Suppressor macrophage treated with lipopolysaccharide for 1 hour (primary cell): ENCODE data around the gene PTPRC.

Experiments used
- DNase-seq, 3 donors: peaks; one replicate each; pipeline ENCODE4 v3.0.0-alpha.2; 2020 to 2022

PTPRC gene

DNA sequence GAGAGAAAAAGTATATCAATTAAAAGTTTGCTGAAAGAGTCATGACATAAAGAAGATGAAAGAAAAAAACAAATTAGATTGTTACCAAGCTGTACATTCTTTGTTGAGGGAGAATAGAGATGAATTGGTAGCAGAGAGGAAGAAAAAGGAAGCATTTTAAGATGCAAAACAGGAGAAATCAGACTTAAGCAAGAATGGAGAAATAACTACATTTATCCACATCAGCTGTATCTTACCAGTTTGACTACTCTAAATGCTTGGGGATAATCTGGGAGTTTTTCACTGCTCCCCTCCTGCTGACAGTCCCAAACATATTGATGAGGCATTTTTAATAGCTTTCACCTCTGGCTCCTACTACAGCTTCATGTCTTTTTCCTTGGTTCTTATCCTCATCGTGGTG is 16.8 kb upstream of the PTPRC start:
- DNase-seq: peak; percentile 48 to 72 (median 71)

- DNase-seq: no peak
These were observed 14.8 kb upstream of the PTPRC start for GRCh38 chr1:198623752-198624647.

DNA sequence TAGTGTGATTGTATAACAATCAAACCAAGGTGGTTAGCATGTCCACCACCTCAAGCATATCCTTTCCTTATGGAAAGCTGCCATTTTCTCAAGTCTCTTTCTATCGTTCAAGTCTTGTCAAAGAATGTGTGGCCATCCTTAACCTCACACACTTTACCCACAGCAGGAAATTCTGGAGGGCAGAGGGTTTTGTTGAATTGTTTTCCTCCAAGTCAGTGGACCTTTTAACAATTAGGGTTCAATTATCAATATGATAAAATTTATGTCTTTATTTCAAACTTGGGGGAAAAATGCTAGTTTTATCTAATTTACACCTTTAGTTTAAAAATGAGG is 14.2 kb upstream of the PTPRC start:
- DNase-seq: no peak

DNA sequence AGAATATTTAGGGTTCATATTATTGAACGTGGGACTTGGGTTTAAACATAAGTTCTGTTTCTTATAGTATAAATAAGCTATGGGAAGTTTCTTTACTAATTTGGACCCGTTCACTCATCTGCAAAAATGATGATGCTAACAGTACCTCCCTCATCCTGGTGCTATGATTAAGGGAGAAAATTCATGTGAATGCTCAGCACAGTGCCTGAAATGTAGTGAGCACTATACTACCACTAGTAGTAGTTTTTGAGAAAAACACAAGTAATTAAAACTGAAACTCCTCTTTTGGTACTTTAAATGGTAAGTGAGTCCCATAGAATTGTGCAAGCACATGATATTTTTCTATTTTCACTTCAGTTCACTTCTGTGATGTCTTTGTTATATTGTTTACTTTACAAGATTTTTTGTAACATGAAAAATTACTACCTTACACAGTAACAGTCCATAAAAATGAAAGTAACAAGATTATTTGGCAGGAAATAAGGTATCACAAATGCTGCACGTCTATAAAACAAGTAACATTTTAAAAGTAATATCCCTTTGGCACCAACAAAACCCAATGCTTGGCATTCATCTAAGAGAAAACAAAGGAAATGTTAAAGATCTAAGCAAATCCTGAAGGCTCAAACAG is 11.3 kb upstream of the PTPRC start:
- DNase-seq: no peak

- DNase-seq: no peak
These were observed 10.8 kb upstream of the PTPRC start for GRCh38 chr1:198628067-198628455.

GRCh38 chr1:198629610-198630009 is 9.2 kb upstream of the PTPRC start:
- DNase-seq: no peak

- DNase-seq: no peak
These were observed 8.0 kb upstream of the PTPRC start for GRCh38 chr1:198630863-198631262.

DNA sequence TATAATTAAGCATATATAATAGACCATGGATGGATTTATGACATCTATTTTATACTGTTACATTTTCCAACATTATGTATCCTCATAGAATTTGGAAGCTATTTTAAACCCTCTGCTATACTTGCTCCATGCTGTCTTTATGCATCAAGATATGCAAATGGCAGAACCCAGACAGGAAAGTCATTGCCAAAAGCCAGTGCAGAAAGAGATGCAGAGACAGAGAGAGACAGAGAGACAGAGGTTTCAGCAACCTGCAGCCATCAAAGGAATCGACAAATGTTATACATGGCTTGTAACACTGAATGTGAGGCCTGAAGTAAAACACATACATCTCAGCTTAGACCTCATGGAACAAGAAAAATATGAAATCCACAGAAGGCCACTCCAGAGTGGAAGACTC is 7.5 kb upstream of the PTPRC start:
- no peak for DNase-seq

DNA sequence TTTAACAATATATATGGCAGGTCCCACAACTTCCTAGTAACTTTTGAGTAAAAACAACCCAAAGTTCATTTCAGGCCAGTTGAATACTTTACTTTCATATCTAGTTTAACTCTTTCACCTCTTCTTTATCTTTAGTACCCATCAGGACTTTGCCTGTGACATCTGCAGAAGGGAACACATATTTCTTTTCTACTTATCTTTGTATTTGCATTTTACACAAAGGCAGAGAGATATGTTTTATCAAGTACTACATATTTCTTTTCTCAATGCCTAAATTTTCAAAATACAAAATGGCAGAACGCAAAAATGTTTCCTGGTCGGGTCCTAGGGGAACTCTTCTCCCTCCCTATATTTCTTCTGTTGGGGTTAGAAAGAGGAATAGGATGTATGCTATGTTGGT is 6.8 kb upstream of the PTPRC start:
- no peak for DNase-seq

DNA sequence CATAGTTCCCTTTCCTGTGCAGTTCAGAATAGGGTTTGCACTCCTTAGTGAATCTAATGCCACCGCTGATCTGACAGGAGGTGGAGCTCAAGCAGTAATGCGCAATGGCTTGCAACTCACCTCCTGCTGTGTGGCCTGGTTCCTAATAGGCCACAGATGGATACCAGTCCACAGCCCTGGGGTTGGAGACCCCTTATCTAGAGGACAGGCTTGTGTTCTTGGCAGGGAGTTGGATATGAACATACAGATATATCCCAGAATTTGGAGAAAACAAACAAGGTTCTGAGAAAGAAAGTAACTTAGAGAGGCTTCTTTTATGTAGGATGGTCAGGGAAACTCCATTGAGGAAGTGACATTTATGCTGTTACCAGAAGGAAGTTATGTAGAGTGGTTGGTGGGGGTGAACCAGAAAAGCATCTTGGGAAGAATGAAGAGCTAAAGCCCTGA is 5.1 kb upstream of the PTPRC start:
- peak; percentile 75 to 85 (median 84) for DNase-seq

DNA sequence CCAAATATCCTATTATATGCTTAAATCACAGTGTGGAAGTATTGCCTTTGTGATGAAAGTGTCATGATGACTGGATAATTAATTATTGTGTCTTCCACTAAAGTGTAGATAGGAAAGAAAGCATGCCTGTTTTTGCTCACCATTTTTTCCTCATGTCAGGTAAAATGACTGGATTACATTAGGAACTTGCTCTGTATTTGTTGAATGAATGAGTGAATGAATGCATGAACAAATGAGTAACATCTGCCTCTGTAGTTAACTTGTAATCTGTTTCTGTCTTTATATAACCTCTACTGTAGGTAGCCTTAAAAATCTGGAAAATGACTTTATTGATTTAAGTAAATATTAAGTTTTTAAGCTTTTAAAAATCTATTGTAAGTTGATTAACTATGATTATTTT is 2.9 kb upstream of the PTPRC start:
- no peak for DNase-seq

DNA sequence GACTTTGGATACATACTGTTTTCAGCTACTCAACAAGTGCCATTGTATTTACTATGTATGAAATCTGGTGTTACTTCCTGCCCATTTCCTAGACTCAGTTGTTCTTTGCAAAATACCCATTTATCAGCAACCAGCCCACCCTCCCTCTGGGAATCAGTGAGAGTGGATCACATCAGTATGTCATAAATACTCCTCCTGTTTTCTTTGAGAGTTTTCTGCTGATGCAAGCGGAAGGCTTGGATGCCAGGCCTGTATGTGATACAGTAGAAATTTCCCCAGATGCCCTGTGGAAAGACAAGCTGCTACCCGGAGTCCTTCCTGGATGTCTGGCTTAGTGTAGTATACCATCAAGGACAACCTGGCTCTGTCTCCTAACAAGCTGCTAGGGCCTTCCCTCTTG is 2.4 kb upstream of the PTPRC start:
- no peak for DNase-seq

DNA sequence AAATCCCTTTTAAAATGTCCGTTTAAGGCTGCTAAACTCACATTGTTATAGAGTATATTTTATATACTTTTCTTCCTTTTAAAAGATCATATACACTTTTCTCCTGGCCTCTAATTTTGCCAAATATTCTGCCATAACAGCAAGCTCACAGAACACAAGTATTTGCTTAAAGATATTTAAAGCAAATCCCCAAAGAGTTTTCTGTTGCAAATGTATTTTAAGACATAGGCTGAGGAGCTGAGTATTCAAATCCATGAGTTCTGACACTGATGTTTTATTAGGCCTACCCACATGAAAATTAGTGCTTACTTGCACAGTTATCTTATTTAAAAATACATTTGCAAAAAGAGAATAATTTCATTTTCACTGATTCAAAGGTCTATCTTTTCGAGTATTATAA is 1.7 kb upstream of the PTPRC start:
- DNase-seq: no peak

- no peak for DNase-seq
These were observed 863 bp upstream of the PTPRC start for GRCh38 chr1:198637916-198638437.

DNA sequence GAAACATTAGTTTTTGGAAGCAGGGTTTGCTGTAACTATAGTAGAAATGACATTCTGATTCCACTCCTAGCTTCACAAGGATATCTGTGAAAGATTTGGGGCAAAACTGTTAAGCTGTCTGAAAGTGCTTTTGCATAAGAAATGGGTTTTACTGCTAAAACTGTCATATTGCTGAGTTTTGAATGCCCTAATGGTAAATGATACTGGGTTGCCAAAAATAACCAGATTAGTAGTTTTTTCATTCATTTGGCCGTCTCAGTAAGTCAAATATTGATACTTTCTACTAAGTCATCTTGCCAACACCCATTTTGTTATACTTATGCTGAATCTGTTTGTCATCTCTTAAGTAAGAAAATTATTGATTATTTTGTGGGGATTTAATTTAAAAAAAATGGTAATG is 399 bp upstream of the PTPRC start:
- no peak for DNase-seq

DNA sequence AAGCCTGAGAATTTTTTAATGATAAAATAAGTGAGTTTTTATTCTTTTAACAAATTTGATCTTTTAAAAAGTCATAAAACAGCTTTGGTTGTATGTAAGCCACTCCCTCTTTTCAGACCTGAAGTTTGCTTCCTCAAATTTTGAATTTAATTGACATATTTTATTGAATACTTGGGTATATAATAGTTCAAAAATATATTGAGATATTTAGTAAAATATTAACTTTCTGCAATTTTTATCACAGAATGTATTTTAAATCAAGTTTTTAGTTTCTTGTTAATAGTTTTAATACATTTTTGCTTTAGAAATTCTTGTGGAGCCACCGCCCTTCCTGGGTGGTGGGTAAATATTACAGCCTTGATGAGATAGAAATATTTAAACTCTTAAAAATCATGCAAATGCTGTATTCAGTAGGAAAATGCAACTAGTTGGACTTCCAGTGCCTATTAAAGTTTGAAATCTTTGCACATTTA is 867 bp downstream of the PTPRC start:
- peak; percentile 31 to 55 (median 55) for DNase-seq

DNA sequence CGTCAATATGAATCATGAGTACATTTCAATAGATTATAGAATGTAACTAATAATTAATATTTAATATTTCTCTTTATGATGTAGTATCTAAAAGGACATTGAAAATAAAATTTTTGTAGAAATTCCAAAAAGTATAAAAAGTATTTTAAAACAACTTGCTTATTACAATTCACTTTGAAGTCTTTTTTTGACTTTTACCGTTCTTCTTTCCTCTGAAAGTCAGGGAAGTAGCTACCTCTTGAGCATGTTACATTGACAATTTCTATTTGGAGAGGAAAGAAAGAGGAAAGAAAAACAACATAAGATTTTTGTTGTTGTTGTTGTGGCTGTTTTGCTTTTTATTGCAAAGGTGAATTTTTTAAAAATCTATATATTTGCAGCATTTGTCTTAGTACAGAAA is 1.3 kb downstream of the PTPRC start:
- DNase-seq: peak in 2 of 3 donors; percentile 51 to 58

DNA sequence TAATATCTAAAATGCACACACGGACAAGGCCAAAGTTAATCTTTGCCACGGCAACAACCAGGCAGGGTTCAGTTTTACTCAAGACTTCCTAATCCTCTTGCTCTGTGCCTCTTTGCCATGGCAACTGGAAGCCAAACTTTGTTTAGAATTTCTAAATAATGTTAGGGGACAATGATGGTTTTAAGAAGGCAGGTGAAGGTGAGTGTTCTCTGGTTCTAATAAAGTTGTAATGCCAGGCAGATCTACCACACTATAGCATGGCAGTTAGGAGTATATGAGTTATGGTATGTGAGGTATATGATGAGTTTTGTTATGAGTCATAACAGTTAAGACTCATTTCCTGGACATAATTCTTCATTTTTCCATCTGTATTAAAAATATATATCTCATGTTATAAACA is 2.7 kb downstream of the PTPRC start:
- peak; percentile 44 to 72 (median 70) for DNase-seq

DNA sequence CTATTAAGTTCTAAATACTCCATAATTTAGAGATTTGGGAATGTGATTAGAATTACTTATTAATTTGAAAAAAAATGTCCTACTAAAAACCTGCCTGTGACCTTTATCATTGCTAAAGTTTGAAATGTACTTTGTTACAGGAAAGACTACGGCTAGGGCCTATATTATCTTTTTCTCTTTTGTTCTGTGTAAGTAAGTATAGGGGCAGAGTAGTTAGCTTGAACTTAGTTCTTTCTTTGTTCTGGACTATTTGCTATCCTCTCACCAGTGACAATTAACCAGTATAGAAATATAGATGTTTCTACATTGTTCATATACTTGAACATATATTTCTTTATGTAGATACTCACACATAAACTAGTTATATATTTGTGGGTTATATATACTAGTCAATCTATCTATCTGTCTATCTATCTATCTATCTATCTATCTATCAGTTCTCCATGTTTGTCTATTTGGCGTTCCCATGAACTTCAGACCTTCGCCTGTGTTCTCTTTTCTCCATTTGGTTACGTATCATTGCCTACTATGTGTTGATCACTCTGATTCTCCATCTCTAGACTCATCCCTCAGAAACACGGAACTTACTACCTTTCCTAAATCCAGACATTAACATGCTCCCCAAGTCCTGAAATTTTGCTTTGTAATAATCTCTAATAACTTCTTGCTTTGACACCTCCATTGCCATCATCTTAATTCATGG is 3.3 kb downstream of the PTPRC start:
- DNase-seq: no peak

DNA sequence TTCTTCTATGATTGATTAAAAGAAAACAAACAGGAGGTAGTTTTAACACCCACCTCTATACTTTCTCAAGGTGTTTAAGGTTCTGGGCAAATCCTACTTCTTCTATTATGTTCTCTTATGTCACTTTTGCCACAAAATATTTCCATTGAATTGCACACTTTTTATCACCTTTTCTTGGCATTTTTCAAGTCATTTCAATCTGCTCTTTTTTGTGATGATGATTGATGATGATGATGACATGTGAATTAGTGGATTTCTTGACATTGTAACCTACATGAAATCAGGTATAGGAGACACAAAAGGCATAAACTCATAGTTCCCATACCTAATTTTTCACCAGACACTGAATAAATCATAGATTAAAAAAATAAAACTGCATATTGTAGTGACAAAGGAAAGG is 4.1 kb downstream of the PTPRC start:
- no peak for DNase-seq

DNA sequence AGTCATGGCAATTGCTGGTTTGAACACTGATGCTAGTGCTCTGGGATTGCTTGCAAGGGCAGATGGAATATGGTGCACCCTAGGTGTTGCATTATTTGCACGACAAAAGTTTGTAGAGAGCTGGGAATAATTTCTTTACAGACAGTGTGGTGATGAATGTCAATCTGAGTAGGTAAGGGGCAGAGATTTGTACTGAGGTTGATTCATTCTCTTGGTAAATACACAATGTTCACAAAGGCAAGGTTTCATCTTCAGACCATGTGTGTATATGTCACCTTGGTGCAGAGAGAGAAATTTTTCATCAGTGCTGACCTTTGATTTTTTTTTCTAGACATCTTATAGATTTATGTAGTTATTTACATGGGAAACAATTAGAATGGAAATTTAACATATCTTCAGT is 5.0 kb downstream of the PTPRC start:
- no peak for DNase-seq

DNA sequence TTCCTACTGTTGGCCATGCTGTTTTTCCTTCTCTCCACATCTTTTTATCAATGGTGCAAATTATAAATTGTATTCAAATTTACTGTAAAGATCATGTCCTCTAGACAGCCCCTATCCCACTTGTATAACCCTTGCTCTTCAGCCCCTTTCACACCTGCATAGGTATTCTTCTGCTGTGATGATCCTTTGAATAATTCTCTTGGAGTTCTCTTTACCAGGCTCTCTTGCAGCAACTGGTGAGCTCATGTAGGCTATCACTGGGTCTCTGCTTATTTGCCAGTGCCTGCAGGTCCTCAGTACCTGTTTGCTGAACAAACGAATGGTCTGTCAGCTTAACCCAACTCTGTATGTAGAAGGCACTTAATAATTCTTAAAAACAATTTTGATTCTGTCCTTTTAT is 8.2 kb downstream of the PTPRC start:
- no peak for DNase-seq

- DNase-seq: no peak
These were observed 9.8 kb downstream of the PTPRC start for GRCh38 chr1:198648592-198648991.
